ENCODE results near the gene CLEC19A. TPM values are rescaled to one million over a fixed set of nuclear protein-coding genes. Genes with fewer than 3 reads are reported as not detected.

Gene CLEC19A
- total RNA-seq, 2 donors from 2014 or later = not detected

DNA sequence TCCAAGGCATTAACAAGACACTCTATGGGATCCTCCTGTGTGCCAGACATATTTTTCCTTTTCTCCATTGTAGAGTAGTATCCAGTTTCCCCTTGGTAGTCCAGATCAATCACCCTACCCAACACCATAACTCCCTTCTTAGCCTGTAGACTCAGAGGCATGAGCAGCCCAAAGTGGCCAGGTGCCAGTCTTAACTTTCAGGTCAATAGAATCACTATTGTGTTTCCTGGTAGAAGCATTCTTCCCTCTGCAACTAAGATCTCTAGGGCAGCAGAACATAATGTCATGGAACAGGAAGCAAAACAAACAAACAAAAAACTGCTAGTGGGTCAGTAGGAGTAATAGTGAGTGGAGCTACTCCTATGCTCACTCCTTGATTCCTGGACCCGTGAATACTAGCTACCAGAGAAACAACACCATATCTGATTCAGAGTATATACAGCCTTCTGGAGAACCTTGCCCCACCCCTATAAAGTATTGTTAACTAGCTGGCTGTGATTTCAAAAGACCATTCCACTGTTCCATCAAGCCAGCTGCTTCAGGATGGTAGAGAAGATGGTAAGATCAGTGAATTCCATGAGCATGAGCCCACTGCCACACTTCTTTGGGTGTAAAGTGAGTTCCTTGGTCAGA is 11.2 kb upstream of the CLEC19A start:
- TF ChIP-seq CTCF (IDR thresholded peaks at IDR 0.05) = no peak
- DNase-seq (ENCODE audit: low spot score) = no peak
- Histone ChIP-seq H3K27me3 (no peaks in the 10 kb centered on the region), H3K4me3 (no peak overlapping the region), H3K27ac (no peak overlapping the region), H3K9me3 (no peaks in the 10 kb centered on the region), H3K36me3 (no peaks in the 10 kb centered on the region), H3K4me1 (no peaks in the 10 kb centered on the region)

- DNase-seq (ENCODE audit: low spot score) = no peak
- no peak for TF ChIP-seq CTCF (IDR thresholded peaks at IDR 0.05)
- Histone ChIP-seq H3K27me3 (no peaks in the 10 kb centered on the region), H3K36me3 (no peaks in the 10 kb centered on the region), H3K4me1 (no peaks in the 10 kb centered on the region), H3K9me3 (no peaks in the 10 kb centered on the region), H3K27ac (no peak overlapping the region), H3K4me3 (no peak overlapping the region)
These were observed 7.1 kb upstream of the CLEC19A start for GRCh38 chr16:19278403-19278802.

- Histone ChIP-seq H3K27ac (no peak overlapping the region), H3K36me3 (no peaks in the 10 kb centered on the region), H3K27me3 (no peaks in the 10 kb centered on the region), H3K4me3 (no peak overlapping the region), H3K9me3 (no peaks in the 10 kb centered on the region), H3K4me1 (no peaks in the 10 kb centered on the region)
- TF ChIP-seq CTCF (IDR thresholded peaks at IDR 0.05) = no peak
- no peak for DNase-seq (ENCODE audit: low spot score)
These were observed 4.3 kb upstream of the CLEC19A start for GRCh38 chr16:19281246-19281645.

- H3K27ac ChIP-seq = no peak overlapping the region
- DNase-seq (ENCODE audit: low spot score) = no peak
- H3K27me3 ChIP-seq = no peaks in the 10 kb centered on the region
- H3K4me1 ChIP-seq = no peaks in the 10 kb centered on the region
- TF ChIP-seq CTCF (IDR thresholded peaks at IDR 0.05) = no peak
- H3K4me3 ChIP-seq = no peak overlapping the region
- no peaks in the 10 kb centered on the region for H3K9me3 ChIP-seq
- no peaks in the 10 kb centered on the region for H3K36me3 ChIP-seq
These were observed 3.4 kb upstream of the CLEC19A start for GRCh38 chr16:19282101-19282500.

- no peak overlapping the region for H3K4me3 ChIP-seq
- H3K36me3 ChIP-seq = no peaks in the 10 kb centered on the region
- TF ChIP-seq CTCF (IDR thresholded peaks at IDR 0.05) = no peak
- H3K4me1 ChIP-seq = no peaks in the 10 kb centered on the region
- DNase-seq (ENCODE audit: low spot score) = no peak
- no peak overlapping the region for H3K27ac ChIP-seq
- H3K9me3 ChIP-seq = no peaks in the 10 kb centered on the region
- H3K27me3 ChIP-seq = no peaks in the 10 kb centered on the region
These were observed 1.9 kb upstream of the CLEC19A start for GRCh38 chr16:19283637-19284036.

- Histone ChIP-seq H3K27ac (no peak overlapping the region), H3K36me3 (no peaks in the 10 kb centered on the region), H3K4me1 (no peaks in the 10 kb centered on the region), H3K9me3 (no peaks in the 10 kb centered on the region), H3K27me3 (no peaks in the 10 kb centered on the region), H3K4me3 (no peak overlapping the region)
- TF ChIP-seq CTCF (IDR thresholded peaks at IDR 0.05) = no peak
- no peak for DNase-seq (ENCODE audit: low spot score)
These were observed 1.3 kb upstream of the CLEC19A start for GRCh38 chr16:19284207-19284606.

Data from right atrium auricular region (tissue), 2 donors.